HG03025 (cell line): ENCODE data around the gene RBM17.
A peak's percentile ranks its signal among the peaks of the same experiment; 100 is the strongest.
"Not testable (repeated sequence)": the region's sequence is repeated elsewhere in the genome, so short reads cannot be mapped to it uniquely, and the experiment has no call there.

Experiments used
- ATAC-seq: cut with Tn5 transposase; IDR thresholded peaks from one replicate; pipeline ENCODE4 v1.9.1; 2021; ENCODE audit warnings: mild to moderate bottlenecking, moderate library complexity; ENCODE audit not compliant: unreplicated experiment, low FRiP score

Gene RBM17

GRCh38 chr10:6077071-6077675 is 11.7 kb upstream of the RBM17 start:
- no peak for ATAC-seq

DNA sequence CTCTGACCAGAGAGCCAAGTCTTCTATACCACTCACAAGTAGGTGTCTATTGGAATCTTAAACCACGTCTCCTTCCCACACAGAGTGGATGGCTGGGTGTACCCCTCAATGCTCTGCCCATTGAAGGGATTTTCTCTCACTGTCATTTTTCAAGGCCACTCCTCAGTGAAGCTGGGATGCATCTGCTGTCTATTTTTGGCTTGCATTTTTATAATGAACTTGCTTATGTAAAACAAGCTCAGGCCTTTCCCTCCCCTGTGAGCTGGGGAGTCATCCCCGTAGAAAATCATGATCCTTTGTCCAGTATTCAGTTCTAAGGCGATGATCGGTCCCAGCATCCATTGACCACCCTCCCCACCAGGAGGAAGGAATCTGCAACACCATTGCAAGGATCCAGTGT is 9.8 kb upstream of the RBM17 start:
- no peak for ATAC-seq

DNA sequence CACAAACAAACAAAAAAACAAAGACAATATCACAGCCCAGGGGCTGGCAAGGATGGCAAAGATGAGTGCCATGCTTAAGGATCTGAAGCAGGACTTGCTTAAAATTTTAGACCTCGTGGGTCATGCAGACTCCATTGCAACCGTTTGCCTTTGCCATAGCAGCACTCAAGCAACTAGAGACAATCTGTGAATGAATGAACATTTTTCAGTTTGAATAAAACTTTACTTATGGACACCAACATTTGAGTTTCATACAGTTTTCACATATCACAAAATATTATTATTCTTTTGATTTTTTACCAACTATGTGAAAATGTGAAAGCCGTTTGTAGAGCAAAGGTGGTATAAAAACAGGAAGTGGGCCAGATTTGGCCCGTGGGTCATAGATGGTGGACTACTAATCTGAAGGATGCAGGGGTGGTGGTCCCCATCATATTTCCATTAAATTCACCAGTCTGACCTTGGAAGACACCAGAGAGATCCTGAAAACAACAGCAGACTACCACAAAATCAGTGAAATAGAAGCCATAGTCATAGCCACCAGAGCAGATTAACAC is 8.3 kb upstream of the RBM17 start:
- ATAC-seq = no peak

DNA sequence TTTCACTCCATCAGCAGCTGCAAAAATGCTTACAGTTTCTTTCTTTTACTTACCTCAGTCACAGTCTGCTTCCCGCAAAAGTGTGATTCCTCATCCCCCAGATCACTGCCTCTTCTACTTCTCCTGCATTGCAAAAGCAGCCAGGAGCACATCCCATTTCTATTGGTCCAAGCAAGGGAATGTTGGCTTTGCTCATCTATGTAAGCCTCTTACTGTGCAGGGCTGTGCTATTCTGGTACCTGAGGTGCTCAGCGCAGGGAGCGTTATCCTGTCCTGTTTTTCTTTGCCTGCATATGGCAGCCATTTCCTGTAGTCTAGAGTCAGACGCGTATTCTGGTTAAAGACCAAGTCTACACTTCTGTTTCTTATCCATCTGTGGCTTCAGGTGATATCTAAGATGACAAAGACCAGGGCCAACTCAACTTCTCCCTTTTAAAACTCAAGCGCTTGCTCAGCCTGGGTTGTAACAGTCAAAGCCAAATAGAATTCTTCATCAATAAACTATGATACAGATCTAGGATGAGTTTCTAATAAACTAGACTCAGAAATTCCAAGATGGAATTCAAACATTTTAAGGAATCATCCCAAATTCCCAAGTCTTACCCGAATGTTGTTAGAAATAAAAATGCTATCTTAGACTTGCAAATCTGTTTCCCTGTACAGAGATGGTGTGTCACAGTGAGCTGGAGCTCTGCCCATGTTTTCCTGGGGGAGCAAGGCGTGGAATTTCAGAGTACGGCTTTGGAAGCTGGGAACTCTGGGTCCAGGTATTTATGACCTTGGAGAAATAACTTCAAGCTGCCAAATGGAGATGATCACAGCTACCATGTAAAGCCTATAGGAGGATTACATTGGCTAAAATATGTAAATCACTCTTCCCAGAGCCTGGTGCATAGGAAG is 6.1 kb upstream of the RBM17 start:
- ATAC-seq = no peak

GRCh38 chr10:6083523-6084475 is 5.0 kb upstream of the RBM17 start:
- ATAC-seq = no peak

DNA sequence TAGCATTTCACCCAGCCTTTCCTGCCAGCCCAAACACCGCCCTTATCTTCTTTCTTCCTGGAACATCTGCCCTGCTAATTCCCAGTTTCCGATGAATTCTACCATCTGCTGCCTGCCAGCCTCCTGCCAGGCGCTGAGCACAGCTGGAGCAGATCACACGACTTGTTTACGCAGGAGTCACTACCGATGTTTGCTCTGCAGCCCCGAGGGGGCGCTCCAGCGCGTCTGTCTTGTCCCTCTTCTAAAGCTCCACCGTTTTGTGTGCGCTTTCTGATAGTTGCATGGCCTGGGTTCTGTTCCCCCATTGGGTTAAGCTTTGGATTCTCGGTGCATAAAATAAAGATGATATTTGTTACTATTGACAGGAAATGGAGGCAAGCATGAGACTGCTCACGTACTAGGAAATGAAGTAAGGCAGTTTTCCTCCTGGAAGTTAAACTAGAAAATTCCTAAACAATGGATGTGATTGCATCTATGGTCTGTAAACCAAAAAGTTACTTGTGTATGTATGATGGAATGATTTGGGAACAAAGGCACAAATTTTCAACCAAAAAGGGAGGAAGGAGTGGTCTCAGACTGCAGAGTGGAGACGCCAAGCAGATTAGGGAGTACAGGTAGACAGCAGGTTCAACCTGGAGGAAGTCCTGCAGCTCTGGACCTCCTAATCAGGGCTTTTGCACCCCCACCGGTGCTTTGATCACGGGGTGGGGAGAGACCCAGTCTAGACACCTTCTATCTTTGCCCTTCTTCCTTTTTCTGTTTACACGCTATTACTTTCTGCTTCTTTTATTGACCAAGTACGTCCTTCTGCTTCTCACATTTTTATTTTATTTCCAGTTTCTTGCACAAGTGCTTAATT is 2.2 kb upstream of the RBM17 start:
- peak; percentile 44 for ATAC-seq

DNA sequence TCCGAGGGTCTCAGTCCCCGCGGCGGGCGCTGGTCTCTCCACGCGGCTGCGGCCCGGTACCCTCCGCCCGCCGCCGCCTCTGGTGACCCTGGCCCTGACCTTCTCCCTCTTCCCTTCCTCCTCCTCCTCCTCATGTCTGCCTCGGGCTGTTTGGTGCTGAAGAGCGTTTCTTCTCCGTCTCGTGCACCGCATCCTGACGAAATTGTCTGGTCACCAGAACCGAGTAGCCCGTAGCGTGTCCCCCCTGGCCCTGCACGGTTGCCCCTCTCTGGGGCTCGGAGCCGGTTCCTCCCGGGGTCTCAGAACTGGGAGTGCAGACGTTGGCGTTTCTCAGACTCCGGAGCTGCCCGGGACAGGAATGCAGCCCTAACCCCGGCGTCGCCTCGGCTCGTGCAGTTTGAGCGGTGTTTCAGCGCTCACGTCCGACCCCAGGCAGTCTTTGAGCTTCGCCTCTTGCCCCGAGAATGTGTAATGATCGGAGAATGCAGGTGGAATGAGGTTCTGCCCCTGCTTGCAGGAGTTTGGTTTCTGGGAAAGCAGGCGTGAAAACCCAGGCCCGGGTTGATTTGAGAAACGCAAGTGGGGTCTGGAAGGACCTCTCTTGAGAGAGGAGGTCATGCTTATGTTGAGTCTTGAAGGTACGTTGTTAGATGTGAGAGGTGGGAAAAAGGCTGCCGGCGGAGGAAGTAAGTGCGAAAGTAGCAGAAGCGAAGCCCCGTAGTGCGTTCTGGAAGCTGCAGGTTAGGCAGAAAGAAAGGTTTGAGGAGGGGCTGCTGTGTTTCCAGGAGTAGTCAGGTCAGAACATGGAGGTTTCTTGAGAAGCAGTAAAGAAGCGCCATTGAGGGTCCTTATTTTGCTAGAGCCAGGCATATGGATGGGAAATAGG is 743 bp downstream of the RBM17 start:
- peak; percentile 1 for ATAC-seq

- no peak for ATAC-seq
These were observed 2.8 kb downstream of the RBM17 start for GRCh38 chr10:6091630-6092029.

DNA sequence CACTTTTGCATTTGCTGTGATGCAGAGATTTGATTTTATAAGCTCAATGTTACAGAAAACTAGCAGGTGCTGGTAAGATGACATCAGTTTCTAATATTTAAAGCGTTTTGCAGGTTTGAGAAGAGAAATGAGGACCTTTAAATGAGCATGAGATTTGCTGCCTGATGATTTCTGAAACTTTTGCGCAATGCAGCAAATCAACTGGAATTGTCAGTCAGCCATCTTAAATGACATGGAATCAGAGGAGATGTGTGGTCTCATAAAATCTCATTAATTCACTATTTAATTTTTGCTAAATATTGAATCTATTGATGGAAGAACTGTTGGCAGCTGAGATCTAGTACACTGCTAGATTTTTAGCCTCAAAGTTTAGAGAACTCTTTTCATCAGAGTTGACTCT is 3.9 kb downstream of the RBM17 start:
- no peak for ATAC-seq

GRCh38 chr10:6095810-6096570 is 7.2 kb downstream of the RBM17 start:
- no peak for ATAC-seq

DNA sequence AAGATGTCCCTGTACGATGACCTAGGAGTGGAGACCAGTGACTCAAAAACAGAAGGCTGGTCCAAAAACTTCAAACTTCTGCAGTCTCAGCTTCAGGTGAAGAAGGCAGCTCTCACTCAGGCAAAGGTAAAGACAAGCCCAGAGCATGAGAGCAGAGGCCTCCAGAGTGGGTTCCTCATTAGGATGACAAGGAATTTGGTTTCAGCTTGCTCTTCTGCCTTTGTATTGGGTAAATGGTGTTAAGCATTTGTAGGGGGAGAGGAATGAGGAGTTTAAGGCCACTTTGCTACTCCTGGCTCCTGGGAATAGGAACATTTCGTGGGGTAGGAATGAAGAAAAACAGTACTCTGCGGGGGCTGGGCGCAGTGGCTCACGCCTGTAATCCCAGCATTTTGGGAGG is 8.2 kb downstream of the RBM17 start:
- ATAC-seq = no peak

DNA sequence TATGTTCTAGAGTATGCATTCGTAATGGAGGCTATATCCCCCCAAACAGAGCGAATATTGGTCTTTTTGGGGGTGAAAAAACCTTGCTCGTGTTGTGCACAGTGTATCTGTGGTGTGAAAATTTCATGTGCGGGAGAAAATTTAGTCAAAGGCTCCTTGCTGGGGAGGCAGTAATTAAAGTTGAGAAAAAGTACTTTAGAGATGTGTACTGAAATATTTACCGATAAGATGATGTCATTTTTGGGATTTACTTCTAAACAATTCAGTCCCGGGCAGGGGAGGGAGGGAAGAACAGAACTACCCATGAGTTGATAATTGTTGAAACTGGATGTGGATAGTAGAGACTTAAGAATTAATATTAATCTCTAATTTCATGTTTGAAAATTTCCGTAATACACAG is 9.3 kb downstream of the RBM17 start:
- no peak for ATAC-seq

- ATAC-seq = no peak
These were observed 11.5 kb downstream of the RBM17 start for GRCh38 chr10:6100370-6100769.

GRCh38 chr10:6101181-6101580 is 12.3 kb downstream of the RBM17 start:
- no peak for ATAC-seq

- ATAC-seq = no peak
These were observed 13.3 kb downstream of the RBM17 start for GRCh38 chr10:6102128-6102527.

DNA sequence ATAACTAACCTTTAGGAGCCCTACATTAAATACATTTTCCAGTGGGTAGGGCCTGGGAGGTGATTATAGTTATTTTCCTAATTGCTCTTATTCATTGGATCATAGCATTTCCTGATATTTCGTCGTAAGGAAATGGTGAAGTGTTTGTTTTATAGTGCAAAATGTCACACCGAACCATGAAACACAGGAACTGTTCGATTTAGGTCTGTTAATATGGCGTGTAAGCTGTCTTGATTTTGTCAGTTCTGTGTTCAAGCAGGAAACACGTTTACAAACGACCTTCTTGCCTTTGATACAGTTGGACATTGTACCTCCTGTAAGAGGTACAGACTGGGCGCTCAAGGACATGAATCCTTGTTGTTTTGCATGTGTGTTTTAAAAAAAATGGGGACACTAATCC is 14.8 kb downstream of the RBM17 start:
- ATAC-seq = no peak

GRCh38 chr10:6107616-6108015 is 18.8 kb downstream of the RBM17 start:
- ATAC-seq = not testable (repeated sequence)

DNA sequence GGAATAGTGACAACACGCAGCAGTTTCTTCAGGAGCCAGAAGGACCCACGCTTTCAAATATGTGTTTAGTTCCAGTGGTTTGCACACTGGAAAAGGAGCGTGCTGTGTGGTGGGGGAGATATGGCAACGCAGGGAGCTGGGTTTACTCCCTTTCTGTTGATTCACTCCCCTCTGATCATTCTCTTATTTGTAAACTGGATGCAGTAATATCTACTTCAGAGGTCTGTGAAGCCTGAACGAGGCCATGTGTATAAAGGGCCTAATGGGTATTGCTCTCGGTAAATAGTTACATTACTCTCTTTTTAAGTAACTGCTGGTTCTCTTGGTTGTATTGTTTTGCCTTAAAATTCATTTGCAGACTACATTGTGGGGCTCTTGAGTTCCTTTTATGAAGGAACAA is 19.2 kb downstream of the RBM17 start:
- no peak for ATAC-seq
